HFF-Myc (cell line): ENCODE measurements around the gene SV2B.
"Not testable (repeated sequence)": the region's sequence is repeated elsewhere in the genome, so short reads cannot be mapped to it uniquely, and the experiment has no call there.

ENCODE experiments used
- DNase-seq: peaks from one replicate; pipeline ENCODE4 v3.0.0-alpha.2; 2011; ENCODE audit warnings: low read depth; ENCODE audit errors: extremely low read depth
- H3K4me3 ChIP-seq: replicated peaks from 2 replicates; pipeline ENCODE4 v1.5.1; 2011; ENCODE audit warnings: low read depth, mild to moderate bottlenecking, control low read depth, low read length
- TF ChIP-seq, protein P1 (sequence below): IDR thresholded peaks from 2 replicates; pipeline ENCODE4 v1.5.1; 2012; ENCODE audit warnings: mild to moderate bottlenecking, low read depth, low read length, control low read depth; ENCODE audit errors: missing control alignments

Gene SV2B

DNA sequence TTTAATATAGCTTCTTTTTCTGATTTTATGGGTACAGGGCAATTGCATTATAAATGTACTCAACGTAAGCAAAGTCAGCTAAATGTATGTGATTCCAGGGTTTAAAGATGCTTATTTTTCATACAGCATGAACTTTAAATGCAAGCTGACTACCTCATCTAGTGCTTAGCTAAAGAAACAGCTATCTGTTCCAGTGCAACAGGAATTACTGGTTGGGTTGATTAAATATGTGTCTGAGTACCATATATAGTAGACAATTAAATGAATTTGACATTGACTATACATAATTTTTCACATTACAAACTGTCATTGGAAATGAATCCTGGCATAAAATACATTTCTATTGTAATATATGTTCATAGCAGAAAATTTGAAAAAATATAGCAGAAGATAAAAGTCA lies 26.3 kb upstream of the SV2B start:
- TF ChIP-seq, protein P1, sequence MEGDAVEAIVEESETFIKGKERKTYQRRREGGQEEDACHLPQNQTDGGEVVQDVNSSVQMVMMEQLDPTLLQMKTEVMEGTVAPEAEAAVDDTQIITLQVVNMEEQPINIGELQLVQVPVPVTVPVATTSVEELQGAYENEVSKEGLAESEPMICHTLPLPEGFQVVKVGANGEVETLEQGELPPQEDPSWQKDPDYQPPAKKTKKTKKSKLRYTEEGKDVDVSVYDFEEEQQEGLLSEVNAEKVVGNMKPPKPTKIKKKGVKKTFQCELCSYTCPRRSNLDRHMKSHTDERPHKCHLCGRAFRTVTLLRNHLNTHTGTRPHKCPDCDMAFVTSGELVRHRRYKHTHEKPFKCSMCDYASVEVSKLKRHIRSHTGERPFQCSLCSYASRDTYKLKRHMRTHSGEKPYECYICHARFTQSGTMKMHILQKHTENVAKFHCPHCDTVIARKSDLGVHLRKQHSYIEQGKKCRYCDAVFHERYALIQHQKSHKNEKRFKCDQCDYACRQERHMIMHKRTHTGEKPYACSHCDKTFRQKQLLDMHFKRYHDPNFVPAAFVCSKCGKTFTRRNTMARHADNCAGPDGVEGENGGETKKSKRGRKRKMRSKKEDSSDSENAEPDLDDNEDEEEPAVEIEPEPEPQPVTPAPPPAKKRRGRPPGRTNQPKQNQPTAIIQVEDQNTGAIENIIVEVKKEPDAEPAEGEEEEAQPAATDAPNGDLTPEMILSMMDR = no peak
- H3K4me3 ChIP-seq = no peak overlapping the region
- DNase-seq = no peak

DNA sequence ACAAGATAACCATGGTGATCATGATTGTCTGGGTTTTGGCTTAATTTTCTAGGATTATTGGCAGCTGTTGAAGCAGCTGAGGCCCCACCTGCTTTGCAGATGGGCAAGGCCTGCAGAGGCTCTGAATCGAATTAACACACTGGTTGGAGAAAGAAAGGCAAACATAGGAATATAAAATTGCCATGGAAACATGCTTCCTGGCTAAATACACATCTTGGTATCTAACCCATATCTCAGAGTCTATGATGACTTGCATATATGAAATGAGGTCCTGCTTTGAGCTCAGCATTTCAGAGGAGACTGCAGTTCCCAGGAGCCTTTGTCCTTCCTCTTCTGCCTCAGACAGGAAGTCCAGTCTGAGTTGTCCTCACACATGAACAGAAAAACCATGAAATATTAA lies 24.3 kb upstream of the SV2B start:
- H3K4me3 ChIP-seq = no peak overlapping the region
- TF ChIP-seq, protein P1 = no peak
- no peak for DNase-seq

DNA sequence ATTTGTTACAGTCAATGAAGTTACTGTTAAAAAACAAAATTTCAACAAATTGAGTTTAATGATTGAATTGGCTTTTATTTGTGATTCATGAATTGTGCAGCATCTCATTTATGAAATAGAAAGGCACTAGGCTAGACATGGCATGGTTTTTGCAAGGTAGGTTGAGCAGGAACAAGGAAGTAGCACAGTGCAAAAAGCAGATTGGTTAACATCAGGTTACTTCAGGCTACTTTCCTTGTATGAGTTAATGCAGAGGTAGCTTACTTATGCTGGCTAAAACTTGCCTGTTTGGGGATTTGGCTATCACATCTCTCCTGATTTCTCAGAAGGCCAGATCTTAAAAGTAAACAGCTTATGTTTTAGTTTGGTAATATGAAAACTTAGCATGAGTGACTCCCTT lies 23.0 kb upstream of the SV2B start:
- H3K4me3 ChIP-seq = no peak overlapping the region
- DNase-seq = no peak
- TF ChIP-seq, protein P1 = no peak

DNA sequence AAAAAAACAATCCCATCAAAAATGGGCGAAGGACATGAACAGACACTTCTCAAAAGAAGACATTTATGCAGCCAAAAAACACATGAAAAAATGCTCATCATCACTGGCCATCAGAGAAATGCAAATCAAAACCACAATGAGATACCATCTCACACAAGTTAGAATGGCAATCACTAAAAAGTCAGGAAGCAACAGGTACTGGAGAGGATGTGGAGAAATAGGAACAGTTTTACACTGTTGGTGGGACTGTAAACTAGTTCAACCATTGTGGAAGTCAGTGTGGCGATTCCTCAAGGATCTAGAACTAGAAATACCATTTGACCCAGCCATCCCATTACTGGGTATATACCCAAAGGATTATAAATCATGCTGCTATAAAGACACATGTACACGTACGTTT lies 6.2 kb upstream of the SV2B start:
- not testable (repeated sequence) for H3K4me3 ChIP-seq, DNase-seq

DNA sequence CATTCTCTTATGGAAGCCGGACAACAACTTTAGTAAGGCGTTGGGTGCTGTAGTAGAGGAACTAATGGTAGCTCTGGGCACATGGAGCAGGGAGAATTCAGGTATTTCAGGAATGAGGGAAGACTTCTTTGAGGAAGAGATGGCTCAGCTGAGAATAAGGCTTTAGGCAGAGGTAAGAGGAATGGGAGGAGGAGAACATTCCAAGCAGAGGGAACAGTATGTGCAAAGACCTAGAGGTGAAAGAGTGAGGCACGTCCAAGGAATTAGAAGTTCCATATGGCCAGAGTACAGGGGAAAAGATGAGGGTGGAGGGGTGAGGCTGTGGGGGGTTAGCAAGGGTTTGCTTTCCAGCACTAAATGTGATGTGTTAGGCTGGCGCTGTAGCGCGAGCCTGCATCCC lies 1.6 kb upstream of the SV2B start:
- H3K4me3 ChIP-seq = no peak overlapping the region
- TF ChIP-seq, protein P1 = no peak
- no peak for DNase-seq

DNA sequence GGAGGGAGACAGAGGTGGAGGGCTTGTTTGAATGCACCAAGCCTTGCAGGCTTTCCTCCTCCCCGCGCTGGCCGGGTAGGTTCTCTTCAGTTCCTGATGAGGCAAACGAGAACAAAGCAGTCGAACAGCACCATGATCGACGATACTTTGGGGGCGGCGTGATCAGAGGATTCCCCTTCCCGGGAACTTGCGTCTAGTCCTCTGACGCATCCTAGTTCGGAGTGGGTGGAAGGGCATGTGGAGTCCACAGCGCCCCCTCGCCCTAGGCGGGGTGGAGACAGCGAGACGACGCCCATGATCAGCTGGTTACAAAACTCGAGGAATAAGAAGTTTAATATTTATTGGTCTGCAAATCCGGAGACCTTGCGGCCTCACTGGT lies 452 bp upstream of the SV2B start:
- peak overlapping the region; percentile 17; the same call in 1 of the 2 replicates for H3K4me3 ChIP-seq
- DNase-seq = no peak
- TF ChIP-seq, protein P1 = peak; percentile 28

DNA sequence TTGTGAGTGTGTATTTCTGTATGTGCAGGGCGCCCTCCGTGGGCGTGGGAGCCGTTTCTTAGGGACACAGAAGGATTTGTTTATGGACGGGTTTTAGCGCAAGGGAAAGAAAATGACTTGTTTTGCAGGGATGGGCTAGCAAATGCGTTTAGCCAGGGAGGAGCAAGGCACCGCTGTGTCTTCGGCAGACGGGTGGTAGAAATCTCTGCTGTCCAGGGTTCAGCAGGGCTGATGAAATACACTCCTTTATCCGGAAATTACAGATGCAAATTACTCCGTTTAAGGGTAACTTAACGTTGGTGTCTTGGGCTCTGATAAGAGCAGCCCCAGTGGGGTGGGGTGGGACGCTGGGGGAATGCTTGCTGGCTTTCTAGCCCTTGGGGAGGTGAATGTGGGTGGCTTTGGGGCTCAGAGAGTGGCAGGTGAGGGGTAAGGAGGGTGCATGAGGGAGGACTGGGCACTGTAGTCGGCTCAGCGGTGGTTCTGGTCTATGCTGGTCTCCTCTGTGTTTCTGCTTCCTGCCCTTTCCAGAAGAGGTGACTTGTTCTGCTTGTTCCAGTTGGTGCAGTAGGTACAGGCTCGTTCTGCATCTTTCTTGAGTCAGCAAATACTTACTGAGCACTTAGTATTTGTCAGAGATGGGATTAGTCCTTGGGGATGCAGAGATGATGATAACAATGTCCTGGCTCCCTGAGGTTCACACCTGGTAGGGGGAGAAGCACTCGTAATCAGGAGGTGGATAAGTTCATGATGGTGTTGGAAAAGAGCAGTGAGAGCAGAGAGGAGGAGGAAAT lies 954 bp downstream of the SV2B start:
- no peak for DNase-seq
- TF ChIP-seq, protein P1 = no peak
- H3K4me3 ChIP-seq = peak overlapping the region; percentile 26
